Peyer's patch (tissue), 4 donors: ENCODE data around the gene MAGEA2. TPM values are rescaled to one million over a fixed set of nuclear protein-coding genes. Genes with fewer than 3 reads are reported as not detected.
"Not testable (repeated sequence)": the region's sequence is repeated elsewhere in the genome, so short reads cannot be mapped to it uniquely, and the experiment has no call there.

ENCODE experiments used
- DNase-seq, 3 donors: peaks; one replicate each; pipeline ENCODE4 v3.0.0-alpha.2; 2017 to 2019
- H3K27ac ChIP-seq, 4 donors: fragments of 200-600 bp; sonication (generic); one replicate each; pipeline ENCODE4 v1.5.1; 2016 to 2019
- H3K27me3 ChIP-seq, 2 donors: fragments of 200-600 bp; sonication (generic); one replicate each; pipeline ENCODE4 v1.5.1; 2019
- H3K36me3 ChIP-seq, 3 donors: fragments of 200-600 bp; sonication (generic); one replicate each; pipeline ENCODE4 v1.5.1; 2016 to 2019
- H3K4me1 ChIP-seq, 4 donors: fragments of 200-600 bp; sonication (generic); one replicate each; pipeline ENCODE4 v1.5.1; 2016 to 2019
- H3K4me3 ChIP-seq, 4 donors: fragments of 200-600 bp; sonication (generic); 1 replicate in 3 of 4; 2 replicates in 1 of 4; pipeline ENCODE4 v1.5.1; 2016 to 2019; ENCODE audit warnings: mild to moderate bottlenecking in 1 of 4
- H3K9me3 ChIP-seq, 4 donors: fragments of 200-600 bp; sonication (generic); one replicate each; pipeline ENCODE4 v1.5.1; 2016 to 2019; ENCODE audit warnings: mild to moderate bottlenecking in 1 of 4
- CTCF ChIP-seq, 6 experiments: fragments of 450-650 bp in 4 of 6; fragments of 200-600 bp in 2 of 6; sonication (generic) in 1 of 6; IDR thresholded peaks; one replicate each; pipeline ENCODE4 v1.5.1; 2017 to 2019; ENCODE audit warnings: antibody characterized with exemption in 6 of 6, mild to moderate bottlenecking in 3 of 6, moderate library complexity in 1 of 6
- POLR2A ChIP-seq, 2 donors: fragments of 450-650 bp; IDR thresholded peaks; one replicate each; pipeline ENCODE4 v1.5.1; 2017; ENCODE audit warnings: antibody characterized with exemption in 2 of 2, mild to moderate bottlenecking in 2 of 2, moderate library complexity in 2 of 2
- total RNA-seq, 4 donors: library from RNA; depleted of rRNA; stranded (reverse); fragments of >200 nt; gene quantifications; one replicate each; pipeline ENCODE4 v1.1.0, GENCODE V29; 2016

MAGEA2 gene
- total RNA-seq, 4 donors from 2014 or later, result not detected

- Histone ChIP-seq H3K27ac (no peak overlapping the region), H3K36me3 (no peaks in the 10 kb centered on the region), H3K27me3 (no peaks in the 10 kb centered on the region), H3K4me1 (no peaks in the 10 kb centered on the region), H3K4me3 (no peak overlapping the region), H3K9me3 (no peaks in the 10 kb centered on the region)
- peak in 1 of 3 donors; percentile 6 for DNase-seq
- TF ChIP-seq POLR2A (IDR thresholded peaks at IDR 0.05), result no peak
- TF ChIP-seq CTCF (IDR thresholded peaks at IDR 0.05), result no peak
These were observed 28.2 kb downstream of the MAGEA2 start for GRCh38 chrX:152725409-152725808.

- H3K4me3 ChIP-seq, DNase-seq, H3K9me3 ChIP-seq, H3K27me3 ChIP-seq, H3K27ac ChIP-seq, H3K4me1 ChIP-seq, H3K36me3 ChIP-seq: not testable (repeated sequence)
These were observed 39.5 kb downstream of the MAGEA2 start, which contains the start of gene MAGEA2B for GRCh38 chrX:152713815-152714787. MAGEA2B (plus strand) TSS chrX:152714628; CDS start chrX:152717107, 2,479 bp downstream.

GRCh38 chrX:152713195-152713594 is 40.4 kb downstream of the MAGEA2 start:
- H3K4me1 ChIP-seq, DNase-seq, H3K27me3 ChIP-seq, H3K9me3 ChIP-seq, H3K27ac ChIP-seq, H3K36me3 ChIP-seq, H3K4me3 ChIP-seq: not testable (repeated sequence)

- not testable (repeated sequence) for H3K4me1 ChIP-seq, H3K4me3 ChIP-seq, H3K27me3 ChIP-seq, H3K36me3 ChIP-seq, H3K27ac ChIP-seq, H3K9me3 ChIP-seq, DNase-seq
These were observed 44.5 kb downstream of the MAGEA2 start, which contains the start of gene CSAG2 for GRCh38 chrX:152709173-152709572. CSAG2 (minus strand) TSS chrX:152709273; CDS start chrX:152709112, 161 bp downstream.

- H3K27me3 ChIP-seq, H3K27ac ChIP-seq, H3K9me3 ChIP-seq, DNase-seq, H3K4me1 ChIP-seq, H3K4me3 ChIP-seq, H3K36me3 ChIP-seq: not testable (repeated sequence)
These were observed 47.1 kb downstream of the MAGEA2 start for GRCh38 chrX:152706500-152706899.

- H3K4me3 ChIP-seq, H3K27ac ChIP-seq, H3K9me3 ChIP-seq, H3K4me1 ChIP-seq, H3K36me3 ChIP-seq, H3K27me3 ChIP-seq: not testable (repeated sequence)
- DNase-seq, result peak in 1 of 3 donors; percentile 29
These were observed 53.3 kb downstream of the MAGEA2 start for GRCh38 chrX:152700390-152700789.

Other genes starting within 250 kb of the MAGEA2 start
- gene GABRQ, start 115.9 kb downstream of the MAGEA2 start, total RNA-seq, result not detected
- not detected for gene MAGEA3, start 55.0 kb downstream of the MAGEA2 start, total RNA-seq
- not detected for gene CSAG2, start 44.6 kb downstream of the MAGEA2 start, total RNA-seq
- not detected for gene MAGEA2B, start 39.2 kb downstream of the MAGEA2 start, total RNA-seq
- not detected for gene CSAG1, start 20.1 kb downstream of the MAGEA2 start, total RNA-seq
- gene MAGEA12, start 20.1 kb downstream of the MAGEA2 start, total RNA-seq, result not detected
- not detected for gene CSAG3, start 5.4 kb upstream of the MAGEA2 start, total RNA-seq
- gene MAGEA6, start 15.8 kb upstream of the MAGEA2 start, total RNA-seq, result not detected
- gene CETN2, start 76.9 kb upstream of the MAGEA2 start, total RNA-seq, result 10 to 100 TPM in 1 of 4 donors, 1 to 10 TPM in 3; 5.7 to 23.1 (median 9.5) TPM
- gene NSDHL, start 77.2 kb upstream of the MAGEA2 start, total RNA-seq, result 10 to 100 TPM; 13.2 to 77.2 (median 38.8) TPM
- gene ZNF185, start 144.2 kb upstream of the MAGEA2 start, total RNA-seq, result 1 to 10 TPM in 3 of 4 donors, under 1 TPM in 1; 0.53 to 2.5 (median 1.4) TPM
- gene PNMA5, start 240.3 kb upstream of the MAGEA2 start, total RNA-seq, result not detected